Natural killer cell (primary cell): ENCODE results near the gene CADM1. TPM values are rescaled to one million over a fixed set of nuclear protein-coding genes. Genes with fewer than 3 reads are reported as not detected.

Source experiments
- ATAC-seq, 3 donors: fragments of 150-1000 bp in 2 of 3; fragments of 200-7000 bp in 1 of 3; cut with Tn5 transposase; 1 replicate in 1 of 3; 2 replicates in 2 of 3; pipeline ENCODE4 v1.10.0; 2021; ENCODE audit warnings: mild to moderate bottlenecking in 2 of 3, moderate library complexity in 2 of 3
- DNase-seq, 2 donors: peaks; one replicate each; pipeline versions ENCODE4 v3.0.0 to v3.0.0-alpha.2; 2013 to 2021; ENCODE audit warnings: mixed read lengths in 1 of 2
- H3K27ac ChIP-seq: one replicate; pipeline ENCODE4 v1.5.1; 2013; ENCODE audit warnings: mild to moderate bottlenecking, low read length
- H3K27me3 ChIP-seq: one replicate; pipeline ENCODE4 v1.6.1; 2013; ENCODE audit warnings: low read length; ENCODE audit not compliant: control insufficient read depth, insufficient read depth
- H3K36me3 ChIP-seq: one replicate; pipeline ENCODE4 v1.6.1; 2013; ENCODE audit warnings: low read length; ENCODE audit not compliant: control insufficient read depth, insufficient read depth
- H3K4me1 ChIP-seq: one replicate; pipeline ENCODE4 v1.6.1; 2013; ENCODE audit warnings: low read length; ENCODE audit not compliant: control insufficient read depth, insufficient read depth
- H3K4me3 ChIP-seq: one replicate; pipeline ENCODE4 v1.5.1; 2013; ENCODE audit warnings: low read length
- H3K9me3 ChIP-seq: one replicate; pipeline ENCODE4 v1.6.1; 2013; ENCODE audit warnings: low read length; ENCODE audit not compliant: control insufficient read depth, insufficient read depth
- H3K27ac Mint-ChIP-seq, 2 donors: one replicate each; pipeline ENCODE4 v1.8.0; 2022; ENCODE audit warnings: mild to moderate bottlenecking in 2 of 2, mixed read lengths in 2 of 2, moderate library complexity in 1 of 2
- H3K27me3 Mint-ChIP-seq, 2 donors: one replicate each; pipeline ENCODE4 v1.8.0; 2022; ENCODE audit warnings: low read depth in 2 of 2, mixed read lengths in 2 of 2
- H3K36me3 Mint-ChIP-seq: one replicate; pipeline ENCODE4 v1.8.0; 2022; ENCODE audit warnings: mixed read lengths
- H3K4me1 Mint-ChIP-seq, 2 donors: one replicate each; pipeline ENCODE4 v1.8.0; 2022; ENCODE audit warnings: mixed read lengths in 2 of 2
- H3K4me3 Mint-ChIP-seq: one replicate; pipeline ENCODE4 v1.8.0; 2022; ENCODE audit warnings: mild to moderate bottlenecking, moderate library complexity, mixed read lengths
- H3K9me3 Mint-ChIP-seq, 2 donors: one replicate each; pipeline ENCODE4 v1.8.0; 2022; ENCODE audit warnings: mixed read lengths in 2 of 2
- WGBS: methylation state at CpG from one replicate; pipeline ENCODE4 v1.1.7; 2013; ENCODE audit warnings: missing lambda C conversion rate; ENCODE audit not compliant: insufficient coverage; 5-methylcytosine and 5-hydroxymethylcytosine counted together
- intact Hi-C: fragments of 100-400 bp; cut with micrococcal nuclease; formaldehyde crosslinking; loops from one replicate; pipeline ENCODE4 v1.14.2; 2022
- total RNA-seq, 4 donors: library from RNA; stranded (reverse); fragments of 120-200 nt in 1 of 4; gene quantifications; one replicate each; pipeline versions ENCODE4 v1.2.3 to v1.2.4, GENCODE V29; 2013 to 2022
- TF ChIP-seq, protein P1 (sequence below): fragments of 200-600 bp; IDR thresholded peaks from one replicate; pipeline ENCODE4 v1.8.0; 2022; ENCODE audit warnings: antibody characterized with exemption

CADM1 gene
- total RNA-seq, 3 donors from 2014 or later (not counting 1 experiment from before 2014, with no cell fraction given) = 3.2 to 4.2 (median 3.9) TPM

DNA sequence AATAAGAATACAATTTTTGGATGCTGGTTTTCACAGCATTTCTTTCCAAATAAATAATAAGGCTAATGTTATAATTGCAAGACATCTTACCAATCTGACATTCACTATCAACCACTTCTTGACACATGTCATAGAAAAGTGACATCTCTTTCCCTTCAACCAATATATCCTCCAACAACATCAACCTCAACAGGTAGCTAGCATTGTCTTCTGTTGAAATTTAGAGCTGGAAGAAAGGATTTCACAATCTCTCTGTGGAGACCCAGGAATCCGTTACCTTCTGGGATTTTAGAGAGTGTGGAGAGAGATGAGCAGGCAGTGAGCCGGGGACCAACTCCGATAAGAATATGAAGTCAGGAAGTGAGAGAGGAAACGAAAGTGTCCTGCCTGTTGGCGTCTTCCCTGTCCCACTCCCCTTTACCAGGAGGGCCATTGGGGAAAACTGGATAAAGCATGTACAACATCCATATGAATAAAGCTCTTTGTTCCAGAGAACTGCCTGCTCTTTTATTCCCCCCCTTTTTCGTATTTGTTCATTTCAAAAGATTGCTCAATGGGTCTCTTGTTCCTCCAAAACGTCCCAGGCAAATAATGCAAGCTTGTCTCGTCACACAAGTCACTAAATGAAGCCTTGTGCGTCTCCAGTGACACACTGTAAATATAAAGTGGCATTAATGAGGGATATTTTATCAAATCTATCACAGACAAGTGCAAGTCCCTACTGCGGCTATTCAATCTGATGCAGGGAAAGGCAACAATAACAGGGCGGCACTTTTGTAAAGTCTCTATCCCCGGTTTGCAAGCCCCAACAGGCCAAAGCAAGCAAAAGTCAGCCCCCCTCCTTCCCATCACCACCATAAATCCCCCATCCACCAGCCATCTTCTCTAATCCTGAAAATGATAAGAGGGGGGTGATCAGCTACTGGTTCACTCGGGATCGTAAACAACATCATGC lies 3.4 kb downstream of the CADM1 start:
- H3K27ac Mint-ChIP-seq = no peak overlapping the region
- DNase-seq = no peak
- intact Hi-C loops = no loop called here
- Histone ChIP-seq H3K27ac (no peak overlapping the region), H3K27me3 (peaks cover 46% of the 10 kb centered on the region), H3K36me3 (no peaks in the 10 kb centered on the region), H3K9me3 (no peaks in the 10 kb centered on the region), H3K4me1 (peaks cover 29% of the 10 kb centered on the region), H3K4me3 (no peak overlapping the region)
- peaks cover 0 to 3% of the 10 kb centered on the region in 2 donors for H3K9me3 Mint-ChIP-seq
- no peak for ATAC-seq
- H3K36me3 Mint-ChIP-seq = no peaks in the 10 kb centered on the region
- TF ChIP-seq, protein P1, sequence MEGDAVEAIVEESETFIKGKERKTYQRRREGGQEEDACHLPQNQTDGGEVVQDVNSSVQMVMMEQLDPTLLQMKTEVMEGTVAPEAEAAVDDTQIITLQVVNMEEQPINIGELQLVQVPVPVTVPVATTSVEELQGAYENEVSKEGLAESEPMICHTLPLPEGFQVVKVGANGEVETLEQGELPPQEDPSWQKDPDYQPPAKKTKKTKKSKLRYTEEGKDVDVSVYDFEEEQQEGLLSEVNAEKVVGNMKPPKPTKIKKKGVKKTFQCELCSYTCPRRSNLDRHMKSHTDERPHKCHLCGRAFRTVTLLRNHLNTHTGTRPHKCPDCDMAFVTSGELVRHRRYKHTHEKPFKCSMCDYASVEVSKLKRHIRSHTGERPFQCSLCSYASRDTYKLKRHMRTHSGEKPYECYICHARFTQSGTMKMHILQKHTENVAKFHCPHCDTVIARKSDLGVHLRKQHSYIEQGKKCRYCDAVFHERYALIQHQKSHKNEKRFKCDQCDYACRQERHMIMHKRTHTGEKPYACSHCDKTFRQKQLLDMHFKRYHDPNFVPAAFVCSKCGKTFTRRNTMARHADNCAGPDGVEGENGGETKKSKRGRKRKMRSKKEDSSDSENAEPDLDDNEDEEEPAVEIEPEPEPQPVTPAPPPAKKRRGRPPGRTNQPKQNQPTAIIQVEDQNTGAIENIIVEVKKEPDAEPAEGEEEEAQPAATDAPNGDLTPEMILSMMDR = no peak
- peaks cover 5 to 12% of the 10 kb centered on the region in 2 donors for H3K4me1 Mint-ChIP-seq
- WGBS = 29% methylated on average over 13 of the region's 14 CpGs
- H3K27me3 Mint-ChIP-seq = peaks cover 24 to 44% of the 10 kb centered on the region in 2 donors
- peak overlapping the region; percentile 17 for H3K4me3 Mint-ChIP-seq

DNA sequence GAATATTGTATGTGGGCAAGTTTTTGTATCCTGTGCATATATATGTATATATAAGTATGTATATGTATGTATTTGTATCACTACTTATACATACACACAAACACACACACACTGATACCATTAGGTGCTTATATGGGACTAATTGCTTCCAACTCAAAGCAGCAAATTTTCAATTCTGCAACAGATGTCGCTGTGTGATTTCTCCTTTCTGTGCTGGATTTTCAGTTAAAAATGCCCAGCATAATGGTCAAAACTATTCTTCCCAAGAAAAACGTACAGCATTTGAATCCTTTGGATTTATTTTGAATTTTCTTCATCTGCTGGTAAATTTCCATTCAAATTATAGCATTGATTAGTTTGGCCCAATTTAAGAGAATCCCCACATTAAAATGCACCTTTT lies 4.3 kb downstream of the CADM1 start:
- Mint-ChIP-seq H3K4me3 (no peak overlapping the region), H3K4me1 (peaks cover 5% of the 10 kb centered on the region in 2 donors), H3K27me3 (peaks cover 19 to 40% of the 10 kb centered on the region in 2 donors), H3K27ac (no peak overlapping the region), H3K36me3 (no peaks in the 10 kb centered on the region), H3K9me3 (peaks cover 0 to 3% of the 10 kb centered on the region in 2 donors)
- WGBS = 68% methylated on average over 2 of the region's 2 CpGs
- no peaks in the 10 kb centered on the region for H3K36me3 ChIP-seq
- H3K27ac ChIP-seq = no peak overlapping the region
- TF ChIP-seq, protein P1 = no peak
- H3K9me3 ChIP-seq = no peaks in the 10 kb centered on the region
- DNase-seq = no peak
- intact Hi-C loops = no loop called here
- H3K4me3 ChIP-seq = no peak overlapping the region
- peaks cover 44% of the 10 kb centered on the region for H3K27me3 ChIP-seq
- no peak for ATAC-seq
- peaks cover 24% of the 10 kb centered on the region for H3K4me1 ChIP-seq

DNA sequence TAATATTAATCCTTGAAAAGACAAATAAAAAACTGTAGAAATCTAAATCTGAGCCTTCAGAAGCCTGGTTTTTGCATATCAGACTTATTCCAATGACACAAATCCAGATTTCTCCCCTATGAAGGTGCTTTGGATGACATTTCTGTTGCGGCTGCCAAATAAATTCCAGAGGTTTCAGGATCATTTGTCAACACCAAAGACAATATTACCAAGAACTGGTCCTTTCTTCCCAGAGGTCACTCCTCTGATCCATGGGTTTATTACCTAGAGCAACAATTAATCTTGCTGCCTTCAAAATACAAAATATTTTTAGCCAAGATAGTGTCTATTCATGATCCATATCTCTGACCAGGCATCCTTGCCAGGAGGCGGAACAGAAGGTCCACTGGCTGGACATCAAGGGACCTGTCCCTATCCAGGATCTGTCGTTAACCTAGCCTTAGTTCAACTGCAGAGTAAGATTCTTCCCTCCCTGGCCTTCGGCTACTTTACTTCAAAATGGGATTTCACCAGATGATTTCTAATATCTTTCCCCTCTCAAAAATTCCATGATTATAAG lies 4.9 kb downstream of the CADM1 start:
- H3K27me3 ChIP-seq = peaks cover 41% of the 10 kb centered on the region
- Mint-ChIP-seq H3K27ac (no peak overlapping the region), H3K4me1 (no peaks in the 10 kb centered on the region), H3K4me3 (no peak overlapping the region), H3K36me3 (no peaks in the 10 kb centered on the region), H3K27me3 (peaks cover 16 to 40% of the 10 kb centered on the region in 2 donors), H3K9me3 (peaks cover 0 to 3% of the 10 kb centered on the region in 2 donors)
- H3K4me1 ChIP-seq = peaks cover 19% of the 10 kb centered on the region
- no peak overlapping the region for H3K27ac ChIP-seq
- H3K36me3 ChIP-seq = no peaks in the 10 kb centered on the region
- H3K9me3 ChIP-seq = no peaks in the 10 kb centered on the region
- H3K4me3 ChIP-seq = no peak overlapping the region
- DNase-seq (no peak), ATAC-seq (no peak)
- 88% methylated on average over 4 of the region's 4 CpGs for whole genome bisulfite sequencing
- TF ChIP-seq, protein P1 = no peak
- intact Hi-C loops = no loop called here
